Lower lobe of right lung (tissue), 2 donors: ENCODE data around the gene KRT8. TPM values are rescaled to one million over a fixed set of nuclear protein-coding genes. Genes with fewer than 3 reads are reported as not detected.

Experiments
- ATAC-seq, 2 donors: fragments of 200-7000 bp; cut with Tn5 transposase; one replicate each; pipeline ENCODE4 v1.9.1; 2020 to 2022; ENCODE audit warnings: mild to moderate bottlenecking in 2 of 2, moderate library complexity in 2 of 2
- DNase-seq: peaks from one replicate; pipeline ENCODE4 v3.0.0-alpha.2; 2020
- H3K27ac ChIP-seq: fragments of 200-600 bp; one replicate; pipeline ENCODE4 v1.8.0; 2022
- H3K27me3 ChIP-seq: fragments of 200-600 bp; one replicate; pipeline ENCODE4 v1.8.0; 2022; ENCODE audit warnings: low read depth
- H3K36me3 ChIP-seq: fragments of 200-600 bp; one replicate; pipeline ENCODE4 v1.8.0; 2022; ENCODE audit warnings: mild to moderate bottlenecking
- H3K4me1 ChIP-seq: fragments of 200-600 bp; one replicate; pipeline ENCODE4 v1.8.0; 2022
- H3K4me3 ChIP-seq: fragments of 200-600 bp; one replicate; pipeline ENCODE4 v1.8.0; 2022; ENCODE audit warnings: mild to moderate bottlenecking
- H3K9me3 ChIP-seq: fragments of 200-600 bp; one replicate; pipeline ENCODE4 v1.8.0; 2022
- intact Hi-C: fragments of 100-400 bp; cut with DNase I; formaldehyde crosslinking; loops from one replicate; pipeline ENCODE4 v1.11.0; 2022
- total RNA-seq: library from RNA; stranded (reverse); fragmentation: NEBNext Ultra II Directional; extraction: Animal tissue kit (Norgen Biotek cat#: 25700); gene quantifications from one replicate; pipeline ENCODE4 v1.2.1, GENCODE V29; 2021
- TF ChIP-seq, protein P1 (sequence below): fragments of 200-600 bp; IDR thresholded peaks from one replicate; pipeline ENCODE4 v1.8.0; 2022; ENCODE audit warnings: antibody characterized with exemption, mild to moderate bottlenecking
- donor health status: DM: no; HTN: yes; CAD: no; lungs with severe emphysema.

The KRT8 gene
- total RNA-seq, 1 donor from 2014 or later: 139 TPM

DNA sequence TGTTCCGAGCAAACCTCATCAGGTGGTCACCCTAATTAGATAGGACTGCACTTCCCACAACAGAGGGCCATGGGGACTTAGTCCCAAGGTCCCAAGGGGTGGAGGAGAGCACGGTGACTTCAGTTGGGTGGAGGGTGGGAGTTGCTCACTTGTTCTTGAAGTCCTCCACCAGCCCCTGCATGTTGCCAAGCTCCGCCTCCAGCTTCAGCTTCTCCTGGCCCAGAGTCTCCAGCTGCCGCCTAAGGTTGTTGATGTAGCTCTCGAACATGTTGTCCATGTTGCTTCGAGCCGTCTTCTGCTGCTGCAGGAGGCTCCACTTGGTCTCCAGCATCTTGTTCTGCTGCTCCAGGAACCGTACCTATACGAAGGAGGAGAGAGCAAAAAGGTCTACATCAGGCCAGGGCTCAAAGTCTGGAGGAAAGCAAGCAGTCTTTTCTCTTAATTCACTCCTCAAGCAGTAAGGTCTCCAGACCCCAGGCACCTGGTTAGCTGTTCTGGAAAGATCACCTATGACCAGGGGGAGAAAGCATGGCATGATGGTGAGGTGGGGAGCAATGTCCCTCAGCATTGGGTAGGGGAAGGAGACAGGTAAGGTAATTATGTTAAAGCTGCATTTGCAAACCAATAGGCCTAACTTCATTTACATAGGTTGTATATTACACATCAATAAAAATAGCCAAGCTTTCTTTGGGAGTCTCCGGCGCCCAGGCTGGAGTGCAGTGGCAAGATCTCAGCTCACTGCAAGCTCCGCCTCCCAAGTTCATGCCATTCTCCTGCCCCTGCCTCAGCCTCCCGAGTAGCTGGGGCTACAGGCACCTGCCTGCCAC is 2.9 kb downstream of the KRT8 start:
- intact Hi-C loops: no loop called here
- TF ChIP-seq, protein P1, sequence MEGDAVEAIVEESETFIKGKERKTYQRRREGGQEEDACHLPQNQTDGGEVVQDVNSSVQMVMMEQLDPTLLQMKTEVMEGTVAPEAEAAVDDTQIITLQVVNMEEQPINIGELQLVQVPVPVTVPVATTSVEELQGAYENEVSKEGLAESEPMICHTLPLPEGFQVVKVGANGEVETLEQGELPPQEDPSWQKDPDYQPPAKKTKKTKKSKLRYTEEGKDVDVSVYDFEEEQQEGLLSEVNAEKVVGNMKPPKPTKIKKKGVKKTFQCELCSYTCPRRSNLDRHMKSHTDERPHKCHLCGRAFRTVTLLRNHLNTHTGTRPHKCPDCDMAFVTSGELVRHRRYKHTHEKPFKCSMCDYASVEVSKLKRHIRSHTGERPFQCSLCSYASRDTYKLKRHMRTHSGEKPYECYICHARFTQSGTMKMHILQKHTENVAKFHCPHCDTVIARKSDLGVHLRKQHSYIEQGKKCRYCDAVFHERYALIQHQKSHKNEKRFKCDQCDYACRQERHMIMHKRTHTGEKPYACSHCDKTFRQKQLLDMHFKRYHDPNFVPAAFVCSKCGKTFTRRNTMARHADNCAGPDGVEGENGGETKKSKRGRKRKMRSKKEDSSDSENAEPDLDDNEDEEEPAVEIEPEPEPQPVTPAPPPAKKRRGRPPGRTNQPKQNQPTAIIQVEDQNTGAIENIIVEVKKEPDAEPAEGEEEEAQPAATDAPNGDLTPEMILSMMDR: no peak
- Histone ChIP-seq H3K27me3 (no peaks in the 10 kb centered on the region), H3K4me1 (peaks cover 7% of the 10 kb centered on the region), H3K36me3 (peaks cover 23% of the 10 kb centered on the region), H3K27ac (no peak overlapping the region), H3K4me3 (peak overlapping the region; percentile 53), H3K9me3 (no peaks in the 10 kb centered on the region)
- no peak for DNase-seq
- ATAC-seq: no peak

DNA sequence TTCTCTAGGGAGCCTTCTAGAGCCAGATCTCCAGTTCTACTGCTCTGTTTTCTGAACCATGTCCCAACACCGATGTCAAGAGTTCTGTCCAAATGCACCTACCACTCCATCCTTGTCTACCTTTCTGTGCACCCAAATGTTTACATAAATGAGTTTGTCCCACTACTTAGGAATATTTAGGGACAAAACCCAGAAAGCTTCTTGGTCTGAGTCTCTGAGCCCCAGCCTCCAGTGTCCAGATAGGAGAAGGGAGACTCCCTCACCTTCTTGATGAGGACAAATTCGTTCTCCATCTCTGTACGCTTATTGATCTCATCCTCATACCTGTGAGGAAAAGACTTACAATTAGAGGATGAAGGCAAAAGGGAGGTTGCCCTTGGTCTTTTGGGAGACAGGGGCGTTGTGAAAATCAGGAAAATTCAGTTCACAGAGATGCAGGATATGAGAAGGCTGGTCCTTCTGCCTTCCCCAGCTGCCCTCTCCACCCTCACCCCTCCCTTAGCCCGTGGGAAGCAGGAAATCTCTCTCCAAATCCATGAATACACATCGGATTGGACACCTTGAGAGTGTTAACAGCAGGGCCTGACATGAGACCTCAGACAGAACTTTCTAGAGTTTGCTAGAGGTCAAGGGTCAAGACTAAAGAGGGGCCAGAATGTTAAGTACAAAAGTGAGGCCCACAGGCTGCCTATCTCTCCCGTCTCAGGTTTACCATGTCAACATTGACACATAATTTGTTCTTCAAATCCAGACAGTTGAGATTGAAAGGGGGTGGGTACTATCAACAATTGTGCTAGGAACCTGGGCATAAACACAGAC is 3.8 kb downstream of the KRT8 start:
- ATAC-seq (no peak), DNase-seq (no peak)
- TF ChIP-seq, protein P1: no peak
- Histone ChIP-seq H3K36me3 (peaks cover 23% of the 10 kb centered on the region), H3K27me3 (no peaks in the 10 kb centered on the region), H3K9me3 (no peaks in the 10 kb centered on the region), H3K4me3 (no peak overlapping the region), H3K27ac (no peak overlapping the region), H3K4me1 (peaks cover 7% of the 10 kb centered on the region)
- intact Hi-C loops: no loop called here

DNA sequence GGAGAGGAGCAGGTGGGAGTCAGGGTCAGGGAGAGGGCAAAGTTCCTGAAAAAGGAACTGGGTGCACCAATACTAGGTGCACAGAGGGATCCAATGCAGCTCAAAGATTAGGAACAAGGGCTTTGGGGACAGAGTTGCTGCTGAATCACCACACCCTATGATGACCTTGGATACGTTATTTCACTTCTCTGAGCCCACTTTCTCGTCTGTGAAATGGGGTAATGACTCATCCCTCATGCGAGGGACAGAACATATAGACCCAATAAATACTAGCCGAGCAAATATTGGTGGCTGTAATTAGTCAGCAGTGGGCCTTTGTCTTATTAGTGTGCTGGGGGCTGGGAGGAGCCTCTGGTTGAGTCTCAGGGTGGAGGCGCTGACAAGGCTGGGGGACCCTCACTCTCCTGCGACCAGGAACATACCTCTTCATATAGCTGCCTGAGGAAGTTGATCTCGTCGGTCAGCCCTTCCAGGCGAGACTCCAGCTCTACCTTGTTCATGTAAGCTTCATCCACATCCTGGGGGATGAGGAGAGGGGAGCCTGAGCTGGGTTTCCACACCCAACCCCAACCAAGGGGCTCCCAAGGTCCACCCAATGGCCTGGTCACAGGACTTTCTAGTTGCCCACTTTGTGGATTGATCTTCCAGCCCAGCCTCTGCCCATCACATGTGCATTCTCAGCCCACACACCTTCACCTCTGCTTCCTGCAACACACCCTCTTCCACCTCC is 4.5 kb downstream of the KRT8 start:
- Histone ChIP-seq H3K4me1 (peaks cover 12% of the 10 kb centered on the region), H3K36me3 (peaks cover 23% of the 10 kb centered on the region), H3K27ac (no peak overlapping the region), H3K9me3 (no peaks in the 10 kb centered on the region), H3K27me3 (no peaks in the 10 kb centered on the region), H3K4me3 (no peak overlapping the region)
- intact Hi-C loops: no loop called here
- no peak for ATAC-seq
- no peak for DNase-seq
- TF ChIP-seq, protein P1: no peak

DNA sequence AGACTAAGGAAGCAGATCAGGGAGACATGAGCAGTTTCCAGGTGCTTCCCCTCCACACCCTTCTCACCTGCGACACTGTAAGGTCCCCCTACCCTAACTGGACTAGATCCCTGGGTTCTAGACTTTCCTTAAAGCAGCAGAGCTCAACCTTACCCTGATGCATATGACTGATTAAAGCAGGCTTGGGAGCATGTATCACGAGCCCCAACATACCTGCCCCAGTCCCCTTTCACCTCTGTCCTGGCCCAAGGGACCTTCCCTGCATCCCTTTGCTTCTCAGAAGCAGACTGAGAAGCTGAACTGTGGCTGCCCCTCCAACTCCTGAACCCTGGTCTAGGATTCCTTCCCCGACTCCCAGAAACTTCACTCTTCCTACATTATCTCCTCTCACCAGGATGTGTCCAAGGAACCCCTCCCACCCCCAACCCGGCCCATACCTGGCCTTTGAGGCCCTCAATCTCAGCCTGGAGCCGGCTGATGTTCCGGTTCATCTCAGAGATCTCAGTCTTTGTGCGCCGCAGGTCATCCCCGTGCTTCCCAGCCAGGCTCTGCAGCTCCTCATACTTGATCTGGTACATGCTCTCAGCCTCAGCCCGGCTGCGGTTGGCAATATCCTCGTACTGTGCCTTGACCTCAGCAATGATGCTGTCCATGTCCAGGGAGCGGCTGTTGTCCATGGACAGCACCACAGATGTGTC is 5.4 kb downstream of the KRT8 start:
- intact Hi-C loops: no loop called here

More for the DNA sequence above, 5.4 kb downstream of the KRT8 start:
- Histone ChIP-seq H3K4me3 (no peak overlapping the region), H3K4me1 (peaks cover 12% of the 10 kb centered on the region), H3K27ac (no peak overlapping the region), H3K27me3 (no peaks in the 10 kb centered on the region), H3K36me3 (peaks cover 23% of the 10 kb centered on the region), H3K9me3 (no peaks in the 10 kb centered on the region)
- DNase-seq: no peak
- TF ChIP-seq, protein P1: no peak
- no peak for ATAC-seq
